GM12864 (cell line): ENCODE data around the gene ZNF439.

Experiments
- DNase-seq: peaks from one replicate; pipeline ENCODE4 v3.0.0-alpha.2; 2011; ENCODE audit warnings: low read depth
- H3K4me3 ChIP-seq: 2 replicates; pipeline ENCODE4 v1.5.1; 2011; ENCODE audit warnings: mild to moderate bottlenecking, low read depth, low read length, control low read depth
- CTCF ChIP-seq: IDR thresholded peaks from 2 replicates; pipeline ENCODE4 v1.5.1; 2011; ENCODE audit warnings: low read depth, mild to moderate bottlenecking, moderate library complexity, low read length, control low read depth, inconsistent platforms; ENCODE audit errors: missing control alignments

Gene ZNF439

GRCh38 chr19:11848594-11849469, at the start of gene ZNF439:
TSS of gene ZNF439 (plus strand) at chr19:11848726. CDS start at chr19:11848868, 142 bp downstream.
- H3K4me3 ChIP-seq, result peak within 1 kb of the TSS; percentile 63
- TF ChIP-seq CTCF, result no peak
- DNase-seq, result peak; percentile 61

- DNase-seq, result no peak
- no peak overlapping the region for H3K4me3 ChIP-seq
- TF ChIP-seq CTCF, result no peak
Measured at GRCh38 chr19:11806354-11807098, 42.0 kb upstream of the ZNF439 start.

GRCh38 chr19:11807099-11807380, 41.5 kb upstream of the ZNF439 start:
- no peak overlapping the region for H3K4me3 ChIP-seq
- TF ChIP-seq CTCF, result no peak
- DNase-seq, result no peak

GRCh38 chr19:11813703-11814028, 34.9 kb upstream of the ZNF439 start:
- peak overlapping the region; percentile 84 for H3K4me3 ChIP-seq
- TF ChIP-seq CTCF, result no peak
- no peak for DNase-seq

- DNase-seq, result peak; percentile 73
- no peak for TF ChIP-seq CTCF
- peak within 1 kb of the TSS; percentile 84 for H3K4me3 ChIP-seq
Measured at GRCh38 chr19:11814029-11814699, 34.4 kb upstream of the ZNF439 start, which contains the start of gene ZNF440. TSS of gene ZNF440 (plus strand) at chr19:11814273. CDS start at chr19:11814448, 175 bp downstream.

GRCh38 chr19:11814700-11815035, 33.9 kb upstream of the ZNF439 start:
- no peak for TF ChIP-seq CTCF
- DNase-seq, result no peak
- peak overlapping the region; percentile 84 for H3K4me3 ChIP-seq
